ENCODE measurements around the gene BHLHE23. TPM values are rescaled to one million over a fixed set of nuclear protein-coding genes. Genes with fewer than 3 reads are reported as not detected.

The BHLHE23 gene
- total RNA-seq, 3 donors from 2014 or later = not detected

DNA sequence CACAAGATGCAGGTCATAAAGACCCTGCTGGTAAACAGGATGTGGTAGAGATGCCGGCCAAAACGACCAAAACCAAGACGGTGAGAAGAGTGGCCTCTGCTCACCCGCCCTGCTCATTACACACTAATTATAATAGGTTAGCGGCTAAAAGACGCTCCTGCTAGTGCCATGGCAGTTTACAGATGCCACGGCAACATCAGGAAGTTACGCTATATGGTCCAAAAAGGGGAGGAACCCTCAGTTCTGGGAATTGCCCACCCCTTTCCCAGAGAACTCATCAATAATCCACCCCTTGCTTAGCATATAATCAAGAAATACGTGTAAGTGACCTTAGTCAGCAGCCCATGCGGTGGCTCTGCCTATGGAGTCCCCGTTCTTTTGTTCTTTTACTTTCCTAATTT is 17.6 kb downstream of the BHLHE23 start:
- H3K4me3 ChIP-seq = peak overlapping the region in 1 of 3 donors; percentile 10
- H3K27ac ChIP-seq = no peak overlapping the region
- H3K36me3 ChIP-seq = no peaks in the 10 kb centered on the region
- TF ChIP-seq POLR2AphosphoS5 (IDR thresholded peaks at IDR 0.05) (no peak), POLR2A (IDR thresholded peaks at IDR 0.05) (no peak)
- TF ChIP-seq, protein P1, sequence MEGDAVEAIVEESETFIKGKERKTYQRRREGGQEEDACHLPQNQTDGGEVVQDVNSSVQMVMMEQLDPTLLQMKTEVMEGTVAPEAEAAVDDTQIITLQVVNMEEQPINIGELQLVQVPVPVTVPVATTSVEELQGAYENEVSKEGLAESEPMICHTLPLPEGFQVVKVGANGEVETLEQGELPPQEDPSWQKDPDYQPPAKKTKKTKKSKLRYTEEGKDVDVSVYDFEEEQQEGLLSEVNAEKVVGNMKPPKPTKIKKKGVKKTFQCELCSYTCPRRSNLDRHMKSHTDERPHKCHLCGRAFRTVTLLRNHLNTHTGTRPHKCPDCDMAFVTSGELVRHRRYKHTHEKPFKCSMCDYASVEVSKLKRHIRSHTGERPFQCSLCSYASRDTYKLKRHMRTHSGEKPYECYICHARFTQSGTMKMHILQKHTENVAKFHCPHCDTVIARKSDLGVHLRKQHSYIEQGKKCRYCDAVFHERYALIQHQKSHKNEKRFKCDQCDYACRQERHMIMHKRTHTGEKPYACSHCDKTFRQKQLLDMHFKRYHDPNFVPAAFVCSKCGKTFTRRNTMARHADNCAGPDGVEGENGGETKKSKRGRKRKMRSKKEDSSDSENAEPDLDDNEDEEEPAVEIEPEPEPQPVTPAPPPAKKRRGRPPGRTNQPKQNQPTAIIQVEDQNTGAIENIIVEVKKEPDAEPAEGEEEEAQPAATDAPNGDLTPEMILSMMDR (IDR thresholded peaks at IDR 0.05) = no peak
- H3K4me1 ChIP-seq = no peaks in the 10 kb centered on the region
- no peak for DNase-seq (ENCODE audit: low spot score in 2 of 2)
- intact Hi-C loops (cut with DNase I; ENCODE audit: low total_unique reads) = no loop called here
- no peaks in the 10 kb centered on the region for H3K9me3 ChIP-seq
- H3K27me3 ChIP-seq = peaks cover 4 to 68% of the 10 kb centered on the region in 2 donors

DNA sequence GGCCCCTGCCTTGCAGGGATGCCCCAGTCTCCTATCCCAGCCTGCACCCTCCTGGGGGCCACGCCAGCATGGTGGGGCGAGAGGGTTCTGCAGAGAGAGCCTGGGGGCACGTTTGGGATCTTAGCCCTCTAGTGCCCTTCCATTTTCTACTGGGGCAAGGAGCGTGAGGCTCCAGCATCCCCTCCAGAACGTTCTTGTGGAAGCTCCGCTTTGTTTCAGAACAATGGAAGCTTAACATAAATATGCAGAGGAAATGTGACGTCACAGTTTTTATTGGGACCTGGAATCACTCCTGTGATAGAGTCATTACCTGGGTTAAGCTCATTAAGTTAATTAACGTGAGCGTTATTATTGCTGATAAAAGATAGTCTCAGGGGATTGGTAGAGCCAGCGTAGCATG is 19.6 kb downstream of the BHLHE23 start:
- no peak overlapping the region for H3K27ac ChIP-seq
- no peaks in the 10 kb centered on the region for H3K9me3 ChIP-seq
- H3K4me1 ChIP-seq = no peaks in the 10 kb centered on the region
- H3K36me3 ChIP-seq = no peaks in the 10 kb centered on the region
- H3K27me3 ChIP-seq = peaks cover 4 to 81% of the 10 kb centered on the region in 2 donors
- TF ChIP-seq POLR2AphosphoS5 (IDR thresholded peaks at IDR 0.05) (no peak), POLR2A (IDR thresholded peaks at IDR 0.05) (no peak)
- TF ChIP-seq, protein P1 (IDR thresholded peaks at IDR 0.05) = no peak
- intact Hi-C loops (cut with DNase I; ENCODE audit: low total_unique reads) = no loop called here
- no peak for DNase-seq (ENCODE audit: low spot score in 2 of 2)
- no peak overlapping the region for H3K4me3 ChIP-seq

DNA sequence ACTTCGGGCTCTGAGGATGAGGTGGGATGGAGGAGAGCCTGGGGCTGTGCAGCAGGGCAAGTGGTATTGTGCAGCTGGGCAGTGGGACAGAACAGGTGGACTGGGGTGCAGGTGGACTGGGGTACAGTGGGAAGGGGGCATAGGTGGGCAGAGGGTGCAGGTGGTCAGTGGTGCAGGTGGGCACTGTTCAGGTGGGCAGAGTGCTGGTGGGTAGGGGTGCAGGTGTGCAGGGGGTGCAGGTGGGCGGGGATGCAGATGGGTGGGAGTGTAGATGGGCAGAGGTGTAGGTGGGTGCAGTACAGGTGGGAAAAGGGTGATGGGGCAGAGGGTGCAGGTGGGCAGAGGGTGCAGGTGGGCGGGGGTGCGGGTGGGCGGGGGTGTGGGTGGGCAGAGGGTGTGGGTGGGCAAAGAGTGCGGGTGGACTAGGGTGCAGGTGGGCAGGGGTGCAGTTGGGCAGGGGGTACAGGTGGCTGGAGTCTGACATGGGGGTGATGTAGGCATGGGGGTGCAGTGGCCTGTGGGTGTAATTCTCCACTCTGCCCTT is 20.4 kb downstream of the BHLHE23 start:
- H3K4me3 ChIP-seq = no peak overlapping the region
- no peak for DNase-seq (ENCODE audit: low spot score in 2 of 2)
- no peaks in the 10 kb centered on the region for H3K4me1 ChIP-seq
- H3K9me3 ChIP-seq = no peaks in the 10 kb centered on the region
- H3K27ac ChIP-seq = no peak overlapping the region
- H3K36me3 ChIP-seq = no peaks in the 10 kb centered on the region
- H3K27me3 ChIP-seq = peaks cover 6 to 82% of the 10 kb centered on the region in 2 donors
- TF ChIP-seq POLR2AphosphoS5 (IDR thresholded peaks at IDR 0.05) = no peak
- TF ChIP-seq POLR2A (IDR thresholded peaks at IDR 0.05) = no peak
- TF ChIP-seq, protein P1 (IDR thresholded peaks at IDR 0.05) = no peak
- intact Hi-C loops (cut with DNase I; ENCODE audit: low total_unique reads) = no loop called here

DNA sequence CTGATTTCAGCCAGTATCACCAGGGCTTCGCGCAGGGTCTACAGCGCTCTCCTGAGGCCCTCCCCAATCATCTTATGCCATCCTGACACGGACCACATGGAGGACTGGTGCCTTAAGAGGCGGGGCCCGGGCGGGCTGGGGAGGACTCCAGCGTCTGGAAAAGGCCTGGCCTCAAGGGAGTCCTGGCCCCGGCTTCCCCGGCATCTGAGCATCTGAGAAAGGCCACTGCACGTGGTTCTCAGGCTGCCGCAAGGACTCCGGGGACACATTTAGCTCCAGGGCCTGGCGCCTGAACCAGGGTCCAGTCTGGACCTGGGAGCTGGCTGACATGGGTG is 21.4 kb downstream of the BHLHE23 start:
- Histone ChIP-seq H3K4me3 (no peak overlapping the region), H3K27me3 (peaks cover 4 to 82% of the 10 kb centered on the region in 2 donors), H3K4me1 (no peaks in the 10 kb centered on the region), H3K36me3 (no peaks in the 10 kb centered on the region), H3K27ac (no peak overlapping the region), H3K9me3 (no peaks in the 10 kb centered on the region)
- TF ChIP-seq POLR2A (IDR thresholded peaks at IDR 0.05) = no peak
- no peak for TF ChIP-seq POLR2AphosphoS5 (IDR thresholded peaks at IDR 0.05)
- TF ChIP-seq, protein P1 (IDR thresholded peaks at IDR 0.05) = no peak
- DNase-seq (ENCODE audit: low spot score in 2 of 2) = no peak
- intact Hi-C loops (cut with DNase I; ENCODE audit: low total_unique reads) = no loop called here

DNA sequence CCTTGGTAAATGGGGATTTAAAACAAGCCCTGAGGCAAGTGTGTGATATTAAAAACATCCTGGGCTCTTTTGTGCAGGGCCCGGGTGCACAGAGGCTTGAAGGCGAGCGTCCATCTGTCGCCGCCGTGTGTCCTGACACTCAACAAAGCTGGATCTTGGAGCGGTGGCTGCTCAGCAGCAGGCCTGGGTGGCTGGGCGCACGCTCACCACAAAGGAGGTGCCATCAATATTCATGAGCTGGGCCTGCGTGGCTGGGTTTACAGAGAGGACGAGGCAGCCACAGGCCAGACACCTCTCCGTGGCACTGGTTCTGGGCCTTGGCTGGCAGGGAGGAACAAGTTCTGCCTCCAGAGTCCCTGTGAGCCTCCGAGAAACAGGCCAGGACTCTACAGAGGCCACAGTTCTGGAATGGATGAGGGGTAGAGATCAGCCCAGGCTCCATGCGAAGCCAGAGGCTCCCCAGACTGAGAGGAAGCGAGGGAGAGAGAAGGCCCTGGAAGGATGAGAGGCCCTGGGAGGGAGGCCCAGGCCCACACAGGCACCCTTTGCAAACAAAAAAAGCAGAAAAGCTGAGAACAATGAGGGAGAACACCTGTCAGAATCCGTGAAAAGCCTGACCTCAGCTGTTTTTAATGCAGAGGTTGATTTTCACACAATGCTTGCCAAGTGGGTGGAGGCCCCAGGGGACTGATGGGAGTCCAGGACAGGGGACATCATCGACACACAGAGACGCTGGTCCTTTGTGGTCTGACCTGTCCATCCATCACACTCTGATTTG is 21.9 kb downstream of the BHLHE23 start:
- Histone ChIP-seq H3K9me3 (no peaks in the 10 kb centered on the region), H3K4me1 (no peaks in the 10 kb centered on the region), H3K27ac (no peak overlapping the region), H3K27me3 (peaks cover 4 to 84% of the 10 kb centered on the region in 2 donors), H3K36me3 (no peaks in the 10 kb centered on the region), H3K4me3 (no peak overlapping the region)
- TF ChIP-seq POLR2AphosphoS5 (IDR thresholded peaks at IDR 0.05) (no peak), POLR2A (IDR thresholded peaks at IDR 0.05) (no peak)
- TF ChIP-seq, protein P1 (IDR thresholded peaks at IDR 0.05) = no peak
- DNase-seq (ENCODE audit: low spot score in 2 of 2) = no peak
- intact Hi-C loops (cut with DNase I; ENCODE audit: low total_unique reads) = no loop called here
